C4-2B (cell line): ENCODE measurements around the gene LRRC59.

Experiments
- H3K27ac ChIP-seq: fragments of 450-650 bp; 2 replicates; pipeline ENCODE4 v1.5.1; 2017
- ZFX ChIP-seq: fragments of 450-650 bp; IDR thresholded peaks from 2 replicates; pipeline ENCODE4 v1.6.1; 2017
- TF ChIP-seq, protein P1 (sequence below): fragments of 450-650 bp; conservative IDR thresholded peaks from 2 replicates; pipeline ENCODE4 v1.5.1; 2017; ENCODE audit warnings: mild to moderate bottlenecking

The LRRC59 gene

DNA sequence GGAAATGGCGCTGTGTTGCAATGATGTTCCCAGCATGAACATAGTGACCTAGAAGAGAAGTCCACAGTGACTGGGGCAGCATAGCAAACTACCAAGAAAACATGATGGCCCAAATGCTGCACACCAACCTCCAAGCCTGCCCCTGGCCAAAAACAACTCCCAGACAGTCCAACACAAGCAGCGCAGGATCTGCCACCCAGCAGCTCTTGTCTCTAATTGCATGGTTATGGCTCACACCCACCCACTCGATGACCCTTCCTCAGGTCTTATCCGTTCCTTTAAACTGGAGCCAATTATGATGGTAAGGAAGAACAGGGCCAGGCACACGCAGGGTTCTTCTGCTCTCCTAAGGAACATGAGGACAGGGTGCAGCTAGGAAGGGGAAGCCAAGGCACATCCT is 27.3 kb downstream of the LRRC59 start:
- TF ChIP-seq, protein P1, sequence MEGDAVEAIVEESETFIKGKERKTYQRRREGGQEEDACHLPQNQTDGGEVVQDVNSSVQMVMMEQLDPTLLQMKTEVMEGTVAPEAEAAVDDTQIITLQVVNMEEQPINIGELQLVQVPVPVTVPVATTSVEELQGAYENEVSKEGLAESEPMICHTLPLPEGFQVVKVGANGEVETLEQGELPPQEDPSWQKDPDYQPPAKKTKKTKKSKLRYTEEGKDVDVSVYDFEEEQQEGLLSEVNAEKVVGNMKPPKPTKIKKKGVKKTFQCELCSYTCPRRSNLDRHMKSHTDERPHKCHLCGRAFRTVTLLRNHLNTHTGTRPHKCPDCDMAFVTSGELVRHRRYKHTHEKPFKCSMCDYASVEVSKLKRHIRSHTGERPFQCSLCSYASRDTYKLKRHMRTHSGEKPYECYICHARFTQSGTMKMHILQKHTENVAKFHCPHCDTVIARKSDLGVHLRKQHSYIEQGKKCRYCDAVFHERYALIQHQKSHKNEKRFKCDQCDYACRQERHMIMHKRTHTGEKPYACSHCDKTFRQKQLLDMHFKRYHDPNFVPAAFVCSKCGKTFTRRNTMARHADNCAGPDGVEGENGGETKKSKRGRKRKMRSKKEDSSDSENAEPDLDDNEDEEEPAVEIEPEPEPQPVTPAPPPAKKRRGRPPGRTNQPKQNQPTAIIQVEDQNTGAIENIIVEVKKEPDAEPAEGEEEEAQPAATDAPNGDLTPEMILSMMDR: no peak
- TF ChIP-seq ZFX: no peak
- no peak overlapping the region for H3K27ac ChIP-seq

DNA sequence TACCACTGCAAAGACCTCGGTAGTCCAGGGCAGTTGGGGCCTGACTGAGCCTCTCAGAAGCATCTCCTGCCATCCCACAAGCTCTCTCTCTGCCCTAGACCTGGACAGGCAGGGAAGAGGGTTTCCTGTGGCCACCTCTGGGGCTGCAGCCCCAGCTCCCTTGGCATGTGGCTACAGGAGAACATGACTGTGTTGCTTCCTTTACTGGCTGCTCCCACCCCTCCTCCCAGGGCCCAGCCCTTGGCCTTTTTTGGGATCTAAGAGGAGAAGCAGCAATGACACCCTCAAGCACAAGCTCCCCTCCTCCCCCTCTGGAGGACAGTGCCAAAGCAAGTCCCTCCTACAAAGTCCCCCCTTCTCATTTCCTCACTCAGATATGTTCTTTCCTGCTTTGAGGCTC is 29.9 kb downstream of the LRRC59 start:
- TF ChIP-seq ZFX: no peak
- TF ChIP-seq, protein P1: no peak
- H3K27ac ChIP-seq: no peak overlapping the region

DNA sequence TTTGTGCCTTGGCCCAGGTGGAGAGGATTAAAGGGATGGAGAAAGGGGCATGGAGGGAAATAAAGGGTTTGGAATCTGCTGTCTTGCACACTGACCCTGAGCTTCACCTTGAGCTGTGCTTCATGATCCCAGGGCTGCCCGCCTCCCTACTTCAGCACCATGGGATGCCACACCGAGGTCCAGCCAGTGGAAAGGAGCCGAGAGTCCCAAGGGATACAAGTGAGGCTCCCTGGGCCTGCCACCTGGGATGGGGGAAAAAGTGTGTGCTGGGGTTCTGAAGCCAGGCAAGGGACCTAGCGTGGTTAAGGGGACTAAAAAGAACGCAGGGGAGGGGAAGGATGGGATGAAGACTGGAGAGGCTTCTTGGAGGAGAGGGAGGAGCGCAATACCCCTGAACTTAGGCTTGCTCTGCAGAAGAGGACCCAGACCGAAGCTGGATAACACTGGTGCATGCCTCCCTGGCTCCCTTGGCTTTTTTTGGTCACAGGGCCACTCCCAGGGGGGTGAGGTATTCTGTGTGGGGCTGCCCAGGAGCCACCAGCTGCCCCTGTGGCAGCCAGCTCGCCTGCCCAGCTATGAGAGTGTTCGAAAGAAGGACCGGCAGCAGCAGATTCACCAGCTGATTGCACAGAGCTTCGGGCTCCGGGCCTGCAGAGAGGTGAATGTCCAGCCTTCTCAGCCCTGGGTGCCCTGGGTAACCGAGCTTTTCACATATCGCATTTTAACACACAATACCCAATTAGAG is 31.5 kb downstream of the LRRC59 start:
- no peak overlapping the region for H3K27ac ChIP-seq
- TF ChIP-seq, protein P1: no peak
- TF ChIP-seq ZFX: no peak

DNA sequence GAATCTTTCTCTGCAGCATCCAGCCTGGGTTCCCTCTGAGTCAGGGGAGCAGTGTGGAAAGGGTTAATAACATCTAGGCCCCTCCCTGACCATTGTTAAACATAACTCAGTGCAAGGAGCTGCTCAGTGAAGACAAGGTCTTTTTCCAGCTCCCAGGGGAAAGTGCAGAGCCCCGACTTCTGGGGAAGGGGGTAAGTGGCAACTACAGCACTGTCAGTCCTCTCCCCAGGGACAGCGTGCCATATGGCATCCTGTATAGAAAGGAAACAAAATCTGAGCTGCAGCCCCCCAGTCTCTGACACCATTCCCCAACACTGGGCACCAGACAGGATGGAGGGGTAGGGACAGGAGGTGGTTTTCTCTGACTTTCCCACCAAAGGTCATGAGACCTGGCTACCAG is 32.2 kb downstream of the LRRC59 start:
- no peak for TF ChIP-seq ZFX
- TF ChIP-seq, protein P1: no peak
- H3K27ac ChIP-seq: no peak overlapping the region

DNA sequence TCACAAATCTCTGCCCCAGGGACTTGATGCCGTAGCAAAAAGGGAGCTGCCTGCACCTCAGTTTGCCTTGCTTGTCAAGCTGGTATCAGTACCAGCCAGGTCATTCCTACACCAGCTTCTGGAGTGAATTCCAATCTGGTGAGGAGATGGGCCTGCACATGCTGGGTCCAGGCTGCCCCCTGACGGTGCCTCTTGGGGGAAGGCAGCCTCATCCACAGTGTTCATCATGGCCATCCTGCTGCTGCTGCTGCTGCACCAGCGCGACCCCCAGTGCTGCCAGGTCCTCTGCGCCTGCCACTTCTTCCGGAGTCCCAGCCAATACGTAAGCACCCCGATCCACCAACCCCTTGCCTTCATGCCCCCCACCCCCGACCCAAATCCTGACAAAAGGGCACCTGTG is 32.6 kb downstream of the LRRC59 start:
- H3K27ac ChIP-seq: no peak overlapping the region
- no peak for TF ChIP-seq ZFX
- TF ChIP-seq, protein P1: no peak

DNA sequence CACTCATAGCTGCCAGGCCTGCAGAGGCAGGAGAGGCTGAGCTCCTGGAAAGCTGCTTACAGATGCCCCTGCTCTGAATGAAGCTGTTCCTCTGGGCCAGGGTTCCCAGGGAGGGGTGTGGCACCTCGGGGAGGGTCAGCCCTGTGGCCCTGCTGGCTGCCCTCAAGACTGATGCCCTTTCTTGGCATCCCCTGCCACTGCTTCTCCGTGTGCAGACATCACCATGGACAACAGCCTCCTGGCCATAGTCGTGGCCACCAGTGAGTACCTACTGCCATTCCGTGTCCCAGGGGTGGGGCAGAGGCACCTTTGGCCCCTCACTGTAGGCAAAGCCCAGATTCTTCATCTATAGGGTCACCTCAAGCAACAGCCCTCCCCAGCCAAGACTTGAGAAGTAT is 33.3 kb downstream of the LRRC59 start:
- no peak for TF ChIP-seq ZFX
- TF ChIP-seq, protein P1: no peak
- H3K27ac ChIP-seq: no peak overlapping the region

DNA sequence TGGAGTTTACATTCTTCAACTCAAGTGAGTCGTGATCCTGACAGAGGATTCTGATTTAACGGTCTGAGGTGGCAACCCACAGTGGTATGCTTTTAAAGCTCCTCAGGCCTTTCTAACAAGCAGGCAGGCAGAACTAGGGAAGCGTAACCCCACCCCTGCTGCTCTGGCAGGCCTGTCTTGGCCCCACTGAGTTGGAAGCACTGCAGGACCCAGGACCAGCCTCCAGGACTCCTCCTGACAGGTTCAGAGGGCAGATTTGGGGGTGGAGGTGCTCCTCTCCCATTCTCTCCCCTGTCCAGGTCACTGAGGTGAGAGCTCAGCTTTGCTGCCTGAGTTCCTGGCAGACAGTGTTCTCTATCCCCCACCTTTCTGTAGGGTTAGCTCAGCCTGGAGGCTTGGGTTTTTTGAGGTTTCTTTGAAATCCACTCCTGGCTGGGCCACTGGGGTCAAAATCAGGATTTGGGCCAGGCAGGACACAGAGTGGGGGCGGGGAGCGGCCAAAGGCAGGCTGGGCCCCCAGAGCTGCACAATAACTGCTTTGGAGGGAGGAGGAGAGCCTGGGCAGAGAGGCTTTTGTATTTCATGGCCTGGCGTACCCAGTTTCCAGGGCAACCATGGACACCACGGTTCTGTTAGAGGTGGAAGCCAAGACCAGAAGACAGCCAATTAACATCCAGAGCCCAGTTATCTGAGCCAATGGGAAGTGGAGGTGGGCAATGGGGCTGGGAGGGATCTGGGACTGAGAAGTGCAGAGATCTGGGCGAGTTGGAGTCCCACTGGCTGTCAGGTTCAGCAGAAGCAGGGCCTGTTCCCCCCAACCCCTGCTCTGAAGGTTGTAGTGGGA is 33.9 kb downstream of the LRRC59 start:
- H3K27ac ChIP-seq: no peak overlapping the region
- TF ChIP-seq, protein P1: no peak
- no peak for TF ChIP-seq ZFX
